ENCODE results near the gene CAMK2B.

DNA sequence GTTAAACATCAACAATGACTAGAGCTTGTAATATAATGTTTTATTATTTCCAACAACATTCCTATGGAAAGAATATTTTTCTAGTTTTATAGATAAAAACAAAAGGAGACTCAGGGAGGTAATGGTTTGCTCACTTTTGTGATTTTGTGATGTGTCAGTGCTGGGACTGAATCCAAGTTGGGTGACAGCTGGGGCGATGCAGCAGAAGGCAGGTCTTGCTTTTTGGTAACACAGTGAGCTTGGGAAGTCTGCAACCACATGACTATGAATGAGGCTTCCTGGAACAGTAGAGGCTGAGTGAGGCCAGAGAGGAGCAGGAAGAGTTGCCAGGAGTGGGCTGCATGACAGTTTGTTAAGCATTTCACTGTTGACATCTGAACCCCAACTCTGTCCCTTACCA, 129.5 kb downstream of the CAMK2B start:
- TF ChIP-seq, protein P1, sequence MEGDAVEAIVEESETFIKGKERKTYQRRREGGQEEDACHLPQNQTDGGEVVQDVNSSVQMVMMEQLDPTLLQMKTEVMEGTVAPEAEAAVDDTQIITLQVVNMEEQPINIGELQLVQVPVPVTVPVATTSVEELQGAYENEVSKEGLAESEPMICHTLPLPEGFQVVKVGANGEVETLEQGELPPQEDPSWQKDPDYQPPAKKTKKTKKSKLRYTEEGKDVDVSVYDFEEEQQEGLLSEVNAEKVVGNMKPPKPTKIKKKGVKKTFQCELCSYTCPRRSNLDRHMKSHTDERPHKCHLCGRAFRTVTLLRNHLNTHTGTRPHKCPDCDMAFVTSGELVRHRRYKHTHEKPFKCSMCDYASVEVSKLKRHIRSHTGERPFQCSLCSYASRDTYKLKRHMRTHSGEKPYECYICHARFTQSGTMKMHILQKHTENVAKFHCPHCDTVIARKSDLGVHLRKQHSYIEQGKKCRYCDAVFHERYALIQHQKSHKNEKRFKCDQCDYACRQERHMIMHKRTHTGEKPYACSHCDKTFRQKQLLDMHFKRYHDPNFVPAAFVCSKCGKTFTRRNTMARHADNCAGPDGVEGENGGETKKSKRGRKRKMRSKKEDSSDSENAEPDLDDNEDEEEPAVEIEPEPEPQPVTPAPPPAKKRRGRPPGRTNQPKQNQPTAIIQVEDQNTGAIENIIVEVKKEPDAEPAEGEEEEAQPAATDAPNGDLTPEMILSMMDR (IDR thresholded peaks at IDR 0.05 in 2 of 3, conservative IDR thresholded peaks at IDR 0.05 in 1 of 3; ENCODE audit: borderline replicate concordance in 1 of 3, insufficient read depth in 1 of 3, low read depth in 2 of 3, low read length in 2 of 3) = no peak
- no peak for TF ChIP-seq ZFX (IDR thresholded peaks at IDR 0.05)
- TF ChIP-seq ZNF274 (IDR thresholded peaks at IDR 0.05; ENCODE audit: low read depth, low read length) = no peak
- no peak for TF ChIP-seq POLR2A (IDR thresholded peaks at IDR 0.05; ENCODE audit: borderline replicate concordance, extremely low read depth, insufficient read depth, insufficient read length)
